Kidney epithelial cell (primary cell): Measurements from ENCODE around the gene LZTS3. TPM values are rescaled to one million over a fixed set of nuclear protein-coding genes. Genes with fewer than 3 reads are reported as not detected.
"Not testable (repeated sequence)": the region's sequence is repeated elsewhere in the genome, so short reads cannot be mapped to it uniquely, and the experiment has no call there.

Source experiments
- DNase-seq: peaks from one replicate; pipeline ENCODE4 v3.0.0-alpha.2; 2010; ENCODE audit warnings: low read depth
- H3K27me3 ChIP-seq: 2 replicates; pipeline ENCODE4 v1.6.0; 2011; ENCODE audit warnings: low read length; ENCODE audit not compliant: control insufficient read depth, insufficient read depth
- H3K36me3 ChIP-seq: 2 replicates; pipeline ENCODE4 v1.5.1; 2011; ENCODE audit warnings: low read length; ENCODE audit not compliant: control insufficient read depth, insufficient read depth
- H3K4me3 ChIP-seq: 2 replicates; pipeline ENCODE4 v1.5.1; 2011; ENCODE audit warnings: low read depth, mild to moderate bottlenecking, control low read depth, low read length
- CTCF ChIP-seq: IDR thresholded peaks from 2 replicates; pipeline ENCODE4 v1.5.1; 2011; ENCODE audit warnings: mild to moderate bottlenecking, moderate library complexity, low read length, control low read depth, inconsistent platforms; ENCODE audit not compliant: insufficient read depth, poor library complexity, severe bottlenecking
- total RNA-seq: library from RNA; depleted of rRNA; stranded (reverse); fragments of >200 nt; gene quantifications from 2 replicates; pipeline ENCODE4 v1.2.3, GENCODE V29; 2015

LZTS3 gene
- total RNA-seq, 1 donor from 2014 or later, result 10.4 TPM

- no peak for DNase-seq
- no peaks in the 10 kb centered on the region for H3K36me3 ChIP-seq
- no peak for TF ChIP-seq CTCF
- no peaks in the 10 kb centered on the region for H3K27me3 ChIP-seq
- H3K4me3 ChIP-seq, result no peak overlapping the region
Measured at GRCh38 chr20:3133155-3133554, 40.2 kb downstream of the LZTS3 start.

- no peak overlapping the region for H3K4me3 ChIP-seq
- DNase-seq, result no peak
- no peaks in the 10 kb centered on the region for H3K27me3 ChIP-seq
- no peaks in the 10 kb centered on the region for H3K36me3 ChIP-seq
- TF ChIP-seq CTCF, result no peak
Measured at GRCh38 chr20:3130051-3130600, 43.2 kb downstream of the LZTS3 start.

GRCh38 chr20:3129094-3129493 is 44.3 kb downstream of the LZTS3 start:
- no peak for TF ChIP-seq CTCF
- no peaks in the 10 kb centered on the region for H3K36me3 ChIP-seq
- no peak for DNase-seq
- no peak overlapping the region for H3K4me3 ChIP-seq
- no peaks in the 10 kb centered on the region for H3K27me3 ChIP-seq

GRCh38 chr20:3128275-3128984 is 44.9 kb downstream of the LZTS3 start:
- no peak for TF ChIP-seq CTCF
- DNase-seq, result no peak
- Histone ChIP-seq H3K4me3 (no peak overlapping the region), H3K36me3 (no peaks in the 10 kb centered on the region), H3K27me3 (no peaks in the 10 kb centered on the region)

GRCh38 chr20:3126527-3126859 is 46.9 kb downstream of the LZTS3 start:
- H3K27me3 ChIP-seq, result no peaks in the 10 kb centered on the region
- H3K36me3 ChIP-seq, result no peaks in the 10 kb centered on the region
- DNase-seq, result no peak
- no peak for TF ChIP-seq CTCF
- H3K4me3 ChIP-seq, result no peak overlapping the region

GRCh38 chr20:3125776-3126526 is 47.4 kb downstream of the LZTS3 start:
- H3K4me3 ChIP-seq, H3K36me3 ChIP-seq, H3K27me3 ChIP-seq, DNase-seq: not testable (repeated sequence)

- not testable (repeated sequence) for H3K36me3 ChIP-seq, H3K27me3 ChIP-seq, DNase-seq, H3K4me3 ChIP-seq
Measured at GRCh38 chr20:3124773-3125560, 48.4 kb downstream of the LZTS3 start.

- not testable (repeated sequence) for H3K36me3 ChIP-seq, DNase-seq, H3K27me3 ChIP-seq, H3K4me3 ChIP-seq
Measured at GRCh38 chr20:3124163-3124562, 49.2 kb downstream of the LZTS3 start.
